MCF 10A (cell line): ENCODE measurements around the gene TUT4. TPM values are rescaled to one million over a fixed set of nuclear protein-coding genes. Genes with fewer than 3 reads are reported as not detected.

Experiments used
- BruUV-seq: library from RNA; stranded (reverse); fragments of 400-500 nt; replicated peaks from 2 replicates; lab custom pipeline; 2021; lab: Mats Ljungman, UMichigan
- CTCF ChIA-PET: fragments of 300-600 bp; sonication (Branson Sonifier 250); formaldehyde crosslinking; extraction: SDS; loops from one replicate; lab custom pipeline; 2021; ENCODE audit warnings: antibody characterized with exemption, inconsistent platforms; lab: Yijun Ruan, JAX
- POLR2A ChIA-PET: fragments of 300-600, 350-650 bp; sonication (Branson Sonifier 250); formaldehyde crosslinking; extraction: SDS; loops from one replicate; lab custom pipeline; 2020; ENCODE audit warnings: antibody characterized with exemption, inconsistent platforms; lab: Yijun Ruan, JAX
- DNase-seq: peaks from one replicate; pipeline ENCODE4 v3.0.0-alpha.2; 2018; ENCODE audit not compliant: unreplicated experiment
- H3K27ac Mint-ChIP-seq: one replicate; pipeline ENCODE4 v1.8.0; 2022; ENCODE audit warnings: mild to moderate bottlenecking, low read depth, mixed read lengths; ENCODE audit not compliant: unreplicated experiment
- H3K27me3 Mint-ChIP-seq: one replicate; pipeline ENCODE4 v1.8.0; 2022; ENCODE audit warnings: mixed read lengths; ENCODE audit not compliant: insufficient read depth, unreplicated experiment
- H3K36me3 Mint-ChIP-seq: one replicate; pipeline ENCODE4 v1.8.0; 2022; ENCODE audit warnings: mild to moderate bottlenecking, moderate library complexity, mixed read lengths; ENCODE audit not compliant: insufficient read depth, unreplicated experiment
- H3K4me1 Mint-ChIP-seq: one replicate; pipeline ENCODE4 v1.8.0; 2022; ENCODE audit warnings: mixed read lengths; ENCODE audit not compliant: insufficient read depth, unreplicated experiment
- H3K4me3 Mint-ChIP-seq: one replicate; pipeline ENCODE4 v1.8.0; 2022; ENCODE audit warnings: mild to moderate bottlenecking, moderate library complexity, mixed read lengths; ENCODE audit not compliant: unreplicated experiment
- H3K9me3 Mint-ChIP-seq: one replicate; pipeline ENCODE4 v1.8.0; 2022; ENCODE audit warnings: mixed read lengths; ENCODE audit not compliant: unreplicated experiment
- CTCF ChIP-seq: fragments of 200-600 bp; IDR thresholded peaks from one replicate; pipeline ENCODE4 v1.8.0; 2022; ENCODE audit warnings: antibody characterized with exemption, mild to moderate bottlenecking; ENCODE audit not compliant: unreplicated experiment
- intact Hi-C: fragments of 100-400 bp; cut with micrococcal nuclease; formaldehyde crosslinking; loops from 2 replicates; pipeline ENCODE4 v1.14.1; 2022
- total RNA-seq: library from RNA; stranded (reverse); gene quantifications from 2 replicates; pipeline ENCODE4 v1.2.3, GENCODE V29; 2022

TUT4 gene
- total RNA-seq, 1 experiment from 2014 or later, result 90.7 TPM

GRCh38 chr1:52569449-52570210 is 16.7 kb upstream of the TUT4 start:
- DNase-seq, result no peak
- H3K36me3 Mint-ChIP-seq, result peaks cover 5% of the 10 kb centered on the region
- ChIA-PET CTCF (interaction anchor here (0.6 to 1.0 kb wide), 2 partner anchors 84 to 117 kb away, joined by 3 to 5 read pairs; no protein-coding TSS in a partner anchor), POLR2A (interaction anchor here (0.6 to 1.8 kb wide), 6 partner anchors 15 to 96 kb away, joined by 3 to 6 read pairs (median 3); partner anchors contain the start of gene TUT4)
- no peak for TF ChIP-seq CTCF
- no peak overlapping the region for H3K27ac Mint-ChIP-seq
- peaks cover 5% of the 10 kb centered on the region for H3K4me1 Mint-ChIP-seq
- intact Hi-C loops, result no loop called here
- BruUV-seq, result no TSS peak
- no peaks in the 10 kb centered on the region for H3K27me3 Mint-ChIP-seq
- H3K9me3 Mint-ChIP-seq, result no peaks in the 10 kb centered on the region
- no peak overlapping the region for H3K4me3 Mint-ChIP-seq

GRCh38 chr1:52567943-52568342 is 15.1 kb upstream of the TUT4 start:
- ChIA-PET POLR2A (interaction anchor here (0.6 to 3.2 kb wide), 6 partner anchors 10 to 61 kb away, joined by 3 to 16 read pairs (median 4); partner anchors contain the start of gene TUT4), CTCF (interaction anchor here (1.1 kb wide), 1 partner anchor 105 kb away, joined by 5 read pairs; no protein-coding TSS in a partner anchor)
- BruUV-seq, result no TSS peak
- no peak for DNase-seq
- Mint-ChIP-seq H3K4me1 (no peaks in the 10 kb centered on the region), H3K27ac (peak overlapping the region; percentile 6), H3K36me3 (no peaks in the 10 kb centered on the region), H3K9me3 (no peaks in the 10 kb centered on the region), H3K27me3 (no peaks in the 10 kb centered on the region), H3K4me3 (no peak overlapping the region)
- intact Hi-C loops, result no loop called here
- no peak for TF ChIP-seq CTCF

- POLR2A ChIA-PET, result no interaction called here
- intact Hi-C loops, result no loop called here
- H3K36me3 Mint-ChIP-seq, result no peaks in the 10 kb centered on the region
- peaks cover 6% of the 10 kb centered on the region for H3K4me1 Mint-ChIP-seq
- CTCF ChIA-PET, result no interaction called here
- no peak for DNase-seq
- TF ChIP-seq CTCF, result no peak
- H3K9me3 Mint-ChIP-seq, result no peaks in the 10 kb centered on the region
- H3K27me3 Mint-ChIP-seq, result no peaks in the 10 kb centered on the region
- no peak overlapping the region for H3K4me3 Mint-ChIP-seq
- BruUV-seq, result no TSS peak
- no peak overlapping the region for H3K27ac Mint-ChIP-seq
Observed at GRCh38 chr1:52562766-52563165, 9.9 kb upstream of the TUT4 start.

GRCh38 chr1:52559875-52560274 is 7.0 kb upstream of the TUT4 start:
- H3K27ac Mint-ChIP-seq, result no peak overlapping the region
- no TSS peak for BruUV-seq
- no peaks in the 10 kb centered on the region for H3K27me3 Mint-ChIP-seq
- H3K4me1 Mint-ChIP-seq, result peaks cover 21% of the 10 kb centered on the region
- no peak overlapping the region for H3K4me3 Mint-ChIP-seq
- ChIA-PET CTCF (interaction anchor here (0.6 to 1.4 kb wide), 3 partner anchors 13 to 1718 kb away, joined by 3 to 4 read pairs (median 4); no protein-coding TSS in a partner anchor), POLR2A (interaction anchor here (1.0 kb wide), 1 partner anchor 13 kb away, joined by 3 read pairs; no protein-coding TSS in a partner anchor)
- TF ChIP-seq CTCF, result no peak
- no peak for DNase-seq
- no peaks in the 10 kb centered on the region for H3K9me3 Mint-ChIP-seq
- intact Hi-C loops, result no loop called here
- H3K36me3 Mint-ChIP-seq, result no peaks in the 10 kb centered on the region
